ENCODE results near the gene TTF1.
"Not testable (repeated sequence)": the region's sequence is repeated elsewhere in the genome, so short reads cannot be mapped to it uniquely, and the experiment has no call there.

Gene TTF1

DNA sequence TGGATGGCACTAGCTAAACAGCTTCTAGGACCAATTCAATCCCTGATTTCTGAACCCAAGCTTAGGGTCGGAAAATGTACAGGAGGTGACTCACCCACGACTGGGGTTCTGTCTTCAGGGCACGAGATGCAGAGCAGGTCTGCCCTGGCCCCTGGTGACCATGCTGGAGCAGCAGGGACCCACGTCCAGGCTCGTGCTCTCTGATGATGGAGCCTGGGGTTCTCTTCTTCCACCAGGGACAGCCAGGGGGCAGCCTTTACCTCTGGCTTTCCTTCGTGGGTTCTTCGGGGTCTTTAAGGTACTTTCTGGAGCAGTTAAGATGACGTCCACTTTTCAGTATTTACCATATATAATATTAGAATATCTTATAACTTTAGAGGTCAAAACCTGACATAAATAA lies 5.4 kb upstream of the TTF1 start:
- ATAC-seq: peak in 1 of 2 donors; percentile 20

DNA sequence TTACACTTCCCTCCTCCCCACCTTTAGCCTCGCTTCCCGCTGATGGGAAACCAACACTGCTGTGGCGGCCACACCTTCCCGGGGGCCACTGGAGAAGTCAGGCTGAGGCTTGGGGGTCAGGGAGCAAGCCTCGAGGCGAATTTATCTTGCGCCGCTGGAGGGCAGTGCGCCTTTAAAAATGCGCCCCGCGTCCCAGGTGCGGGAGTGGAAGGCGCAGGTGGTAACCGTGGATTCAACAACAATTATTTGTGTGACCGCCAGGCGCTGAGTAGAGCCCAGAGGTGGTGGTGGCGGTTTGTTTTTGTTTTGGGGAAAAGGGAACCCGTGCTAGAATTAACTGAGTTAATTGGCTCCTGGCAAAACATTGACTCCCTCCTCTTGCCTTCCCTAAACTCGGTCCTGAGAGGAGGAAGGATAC lies 4.5 kb upstream of the TTF1 start:
- ATAC-seq: peak; percentile 30 to 42

DNA sequence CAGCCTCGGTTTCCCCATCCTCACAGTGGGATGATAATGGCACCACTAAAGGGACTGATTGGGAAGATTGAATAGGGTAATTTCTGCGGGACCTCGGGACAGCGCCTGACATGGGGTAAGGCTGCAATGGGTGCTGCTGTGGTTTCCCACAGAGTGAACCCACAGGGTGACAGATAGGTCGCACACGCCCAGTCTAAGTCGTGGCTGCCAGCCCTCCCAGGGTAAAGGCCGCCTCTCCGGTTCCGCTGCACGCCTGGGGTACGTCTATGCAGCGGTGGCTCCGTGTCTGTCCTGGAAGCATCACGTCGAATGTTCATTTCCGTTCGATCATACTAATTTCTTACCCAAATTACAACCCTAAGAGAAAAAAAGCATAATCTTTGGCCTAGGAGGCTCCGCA lies 4.0 kb upstream of the TTF1 start:
- ATAC-seq: peak in 1 of 2 donors; percentile 22

DNA sequence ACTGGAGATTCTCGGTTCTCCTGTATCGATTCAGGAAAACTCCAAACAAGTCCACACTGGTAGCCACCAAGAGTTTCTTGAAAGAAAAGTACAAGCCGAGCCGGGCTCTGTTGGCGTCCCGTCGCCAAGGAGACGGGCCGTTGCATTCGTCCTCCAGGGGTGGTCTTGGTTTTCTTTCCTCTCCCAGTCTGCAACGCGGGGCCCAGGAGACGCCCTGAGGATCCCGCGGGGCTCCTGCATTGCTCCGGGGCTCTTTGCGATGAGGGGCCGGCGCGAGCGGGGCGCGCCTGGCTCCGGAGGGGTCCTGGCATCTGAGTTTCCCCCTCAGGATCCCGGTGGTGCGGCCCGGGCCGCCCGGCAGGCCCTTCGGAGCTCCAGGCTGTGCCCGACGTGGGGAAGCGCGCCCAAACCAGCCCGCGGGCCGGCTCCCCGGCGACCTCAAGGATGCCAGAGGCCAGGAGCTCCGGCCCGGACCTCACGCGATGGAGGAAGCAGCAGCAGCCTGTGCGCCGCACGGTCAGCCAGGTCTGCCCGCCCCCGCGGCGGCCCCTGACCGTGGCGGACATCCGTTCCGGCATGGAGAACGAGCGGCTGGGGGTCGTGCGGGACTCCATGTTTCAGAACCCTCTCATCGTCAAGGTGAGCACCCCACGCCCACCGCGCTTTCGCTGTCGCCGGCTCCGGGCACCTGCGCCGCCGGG lies 3.3 kb upstream of the TTF1 start, which contains the start of gene CFAP77:
Gene CFAP77 (plus strand): TSS at position 384 of the 701 bp plus-strand sequence. CDS start 61 bp downstream, at position 445.
- ATAC-seq: no peak

DNA sequence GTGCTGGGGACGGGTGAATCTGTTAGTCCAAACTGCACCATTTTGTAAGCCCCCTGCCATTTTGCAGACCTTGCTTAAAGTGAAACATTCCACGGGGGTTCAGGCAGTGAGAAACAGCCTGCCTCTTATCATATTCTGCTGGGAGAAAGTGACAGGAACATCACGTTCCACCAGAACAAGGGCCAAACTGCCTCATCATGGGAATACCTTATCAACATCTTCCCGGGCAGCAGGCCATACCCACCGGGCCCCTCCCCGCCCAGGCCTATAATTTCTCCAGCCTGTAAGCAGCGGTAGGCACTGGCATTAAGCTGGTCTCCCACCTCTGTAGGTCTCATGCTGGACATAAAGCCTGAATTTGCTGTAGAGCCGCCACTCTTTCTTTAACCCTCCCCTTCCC lies 1.9 kb upstream of the TTF1 start:
- no peak for ATAC-seq

DNA sequence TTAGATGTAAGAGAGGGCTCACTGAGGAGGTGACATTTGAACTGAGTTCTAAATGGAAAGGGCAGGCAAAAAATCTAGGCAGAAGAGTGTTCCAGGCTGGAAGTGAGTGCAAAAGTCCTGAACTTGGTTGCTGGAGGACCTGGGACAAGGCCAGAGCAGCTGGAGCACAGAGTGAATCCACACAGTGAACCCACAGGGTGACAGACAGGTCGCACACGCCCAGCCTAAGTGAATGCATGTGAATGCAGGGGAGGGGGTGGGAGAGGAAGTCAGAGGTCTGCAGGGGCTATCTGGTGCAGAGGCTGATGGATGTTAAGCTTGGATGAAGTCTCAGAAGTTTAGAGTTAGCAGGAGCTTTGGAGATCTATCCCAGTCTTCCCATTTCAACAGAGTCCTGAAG lies 556 bp upstream of the TTF1 start:
- ATAC-seq: no peak

DNA sequence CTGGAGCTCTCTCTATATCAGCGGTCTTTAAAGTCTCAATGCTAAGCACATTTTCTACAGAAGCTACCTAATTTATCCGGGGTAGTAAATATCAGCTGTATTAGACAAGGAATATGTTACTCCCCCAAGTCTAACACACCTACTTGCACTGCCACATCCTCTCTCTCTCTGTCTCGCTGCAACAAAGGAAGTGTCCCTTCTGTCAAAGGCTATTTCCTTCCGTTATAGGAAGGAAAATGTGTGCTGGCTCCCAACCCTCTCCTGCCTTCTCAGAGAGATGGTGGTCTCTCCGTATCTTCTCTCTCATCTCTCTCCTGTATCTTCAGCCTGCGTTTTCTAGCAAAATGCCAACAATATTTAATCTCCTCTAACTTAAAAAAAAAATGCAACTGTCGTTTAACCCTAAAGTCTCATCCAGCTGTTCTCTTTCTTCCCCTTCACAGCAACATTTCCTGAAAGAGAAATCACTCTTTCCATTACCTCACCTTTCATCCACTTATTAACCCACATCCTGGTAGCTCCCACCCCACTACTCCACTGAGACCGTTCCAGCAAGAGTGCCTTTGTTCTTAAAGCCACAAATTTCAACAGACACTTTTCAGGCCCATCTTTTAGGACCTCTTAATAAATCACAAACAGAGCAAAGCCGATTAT lies 2.3 kb downstream of the TTF1 start:
- ATAC-seq: peak in 1 of 2 donors; percentile 27

DNA sequence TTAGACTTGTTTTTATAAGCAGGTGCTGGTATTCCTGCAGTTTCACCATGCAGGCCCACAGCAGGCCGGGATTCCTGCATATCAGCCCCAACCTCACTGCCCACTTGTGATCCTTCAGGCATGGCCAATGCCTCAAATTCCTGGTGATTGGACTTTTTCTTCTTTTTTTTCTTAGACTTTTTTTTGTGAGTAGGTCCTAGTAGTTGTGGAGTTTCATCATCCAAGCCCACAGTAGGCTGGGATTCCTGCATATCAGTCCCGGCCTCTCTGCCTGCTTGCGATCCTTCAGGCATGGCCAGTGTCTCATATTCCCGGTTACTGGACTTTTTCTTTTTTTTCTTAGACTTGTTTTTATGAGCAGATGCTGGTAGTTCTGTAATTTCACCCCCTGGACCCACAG lies 4.8 kb downstream of the TTF1 start:
- no peak for ATAC-seq

DNA sequence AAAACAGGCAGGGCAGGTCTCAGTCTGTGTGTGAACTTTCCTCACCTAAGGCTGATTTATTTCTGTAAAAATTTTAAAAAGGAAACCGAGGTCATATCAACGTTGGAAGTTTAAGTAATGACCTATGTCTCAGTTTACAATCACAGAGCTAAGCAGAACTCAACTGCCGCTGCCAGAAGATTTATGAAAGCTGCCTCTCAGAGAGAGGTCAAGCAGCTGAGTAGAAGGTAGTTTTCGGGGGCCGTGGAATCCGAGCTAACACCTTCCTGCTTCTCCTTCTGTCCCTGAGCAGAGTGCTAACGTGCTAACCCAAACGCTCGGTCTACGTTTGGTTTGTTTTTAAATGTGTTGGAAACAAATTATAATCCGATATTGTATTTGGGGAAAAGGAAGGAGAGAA lies 11.1 kb downstream of the TTF1 start:
- ATAC-seq: no peak

DNA sequence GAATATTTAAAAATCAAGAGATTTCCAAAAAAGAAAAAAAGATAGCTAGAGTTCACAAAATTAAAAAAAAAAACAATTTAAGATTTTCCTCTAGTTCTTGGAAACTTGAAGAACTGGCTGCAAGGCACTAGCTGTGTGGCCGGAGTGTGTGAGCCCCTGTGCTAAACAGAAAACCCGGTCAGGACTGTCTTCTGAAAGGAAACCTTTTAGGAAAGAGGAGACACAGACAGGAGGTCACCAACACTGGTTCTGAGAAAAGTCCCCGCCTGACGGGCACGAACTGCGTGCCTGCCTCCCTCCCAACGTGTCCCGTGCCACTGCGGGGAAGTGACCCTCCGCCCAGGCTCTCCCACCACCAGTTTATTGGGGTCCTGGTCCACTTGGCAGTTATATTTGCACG lies 15.2 kb downstream of the TTF1 start:
- ATAC-seq: no peak

DNA sequence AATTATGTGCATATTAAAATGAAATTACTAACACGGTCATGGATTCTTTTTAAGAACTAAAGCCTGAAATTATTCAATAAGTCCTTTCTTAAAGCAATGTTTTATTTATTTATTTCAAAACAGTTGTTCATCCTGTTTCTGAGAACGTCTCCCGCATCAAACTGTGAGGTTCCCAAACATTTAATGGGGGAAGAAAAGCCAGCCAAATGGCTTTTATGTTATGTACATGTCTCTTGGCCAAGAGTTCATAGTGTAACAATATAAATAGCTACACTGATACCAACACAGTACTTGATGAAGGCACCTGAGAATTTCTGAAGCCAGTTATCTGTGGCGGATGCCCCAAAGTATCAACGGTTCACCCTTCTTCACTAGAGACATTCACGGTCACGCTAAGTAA lies 15.7 kb downstream of the TTF1 start:
- ATAC-seq: no peak

DNA sequence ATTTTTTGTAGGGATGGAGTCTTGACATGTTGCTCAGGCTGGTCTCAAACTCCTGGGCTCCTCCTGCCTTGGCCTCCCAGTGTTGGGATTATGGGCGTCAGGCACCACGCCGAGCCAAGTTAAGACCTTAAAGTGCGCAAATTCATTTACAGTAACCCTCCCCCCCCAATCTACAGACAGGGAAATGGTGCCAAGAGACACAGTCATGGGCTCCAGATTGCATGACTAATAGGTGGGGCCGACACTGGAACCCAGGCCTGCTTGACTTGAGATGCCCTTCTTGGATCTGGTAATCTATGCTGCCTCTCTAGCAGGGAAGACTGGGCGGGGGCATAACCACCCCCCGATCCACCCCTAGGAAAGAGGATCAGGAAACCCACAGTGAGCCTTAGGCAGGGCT lies 19.5 kb downstream of the TTF1 start:
- no peak for ATAC-seq

DNA sequence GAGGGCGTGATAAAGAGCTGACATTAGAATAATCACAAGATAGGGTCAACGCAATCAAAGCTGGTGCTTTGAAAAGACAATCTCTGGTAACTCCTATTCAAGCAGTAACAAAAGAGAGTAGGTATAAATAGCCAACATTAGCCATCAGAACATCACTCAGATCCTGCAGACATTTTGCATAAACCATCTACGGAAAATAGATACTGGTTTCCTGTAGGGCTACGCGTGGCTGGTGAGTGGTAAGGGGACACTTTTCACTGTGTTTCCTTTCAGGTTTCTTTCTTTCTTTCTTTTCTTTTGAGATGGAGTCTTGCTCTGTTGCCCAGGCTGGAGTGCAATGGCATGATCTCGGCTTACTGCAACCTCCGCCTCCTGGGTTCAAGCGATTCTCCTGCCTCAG lies 22.3 kb downstream of the TTF1 start:
- peak; percentile 17 to 33 for ATAC-seq

DNA sequence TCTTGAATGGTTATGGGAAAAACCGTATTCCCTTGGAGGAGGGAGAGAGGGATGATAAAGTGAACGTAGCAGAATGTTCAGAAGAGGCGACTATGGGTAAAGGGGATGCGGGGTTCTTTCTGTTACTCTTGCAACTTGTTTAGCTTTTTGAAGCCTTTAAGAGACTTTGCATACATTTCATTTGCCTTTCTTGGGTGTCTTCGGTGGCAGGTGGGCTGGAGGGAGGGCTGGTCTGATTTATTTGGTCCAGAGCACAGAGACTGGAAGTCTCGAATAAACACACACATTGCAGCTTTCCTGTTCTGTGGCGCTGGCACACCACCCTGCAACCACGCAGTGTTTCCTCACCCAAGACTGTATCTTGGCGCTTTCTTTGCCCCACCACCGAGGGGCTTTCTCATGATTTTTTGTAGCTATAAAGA lies 23.2 kb downstream of the TTF1 start:
- peak in 1 of 2 donors; percentile 13 for ATAC-seq

DNA sequence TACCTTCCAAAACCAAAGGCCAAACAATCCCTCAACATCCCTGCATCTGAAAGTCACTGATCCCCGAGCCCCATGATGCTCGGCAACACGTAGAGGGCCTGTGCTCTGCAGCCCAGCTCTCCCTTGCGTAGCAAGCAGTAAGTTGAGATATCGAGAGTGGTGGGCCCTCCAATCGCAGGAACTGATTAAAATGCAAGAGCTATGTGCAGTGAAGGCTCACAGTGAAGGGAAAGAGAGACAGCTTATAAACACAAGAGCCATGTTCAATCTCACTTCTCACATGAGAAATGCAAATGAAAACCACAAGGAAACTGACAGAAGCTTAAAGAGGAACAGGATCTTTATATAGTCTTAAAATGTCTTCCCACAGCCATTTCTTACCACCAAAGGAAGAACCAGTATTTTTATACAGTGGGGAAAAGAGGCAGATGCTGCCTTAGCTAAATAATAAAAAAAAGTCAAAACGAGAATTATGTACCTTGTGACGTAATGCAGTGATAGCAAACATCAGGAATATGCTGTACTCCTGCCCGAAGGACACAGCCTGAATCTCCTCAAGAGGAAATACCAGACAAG lies 24.6 kb downstream of the TTF1 start:
- ATAC-seq: no peak

DNA sequence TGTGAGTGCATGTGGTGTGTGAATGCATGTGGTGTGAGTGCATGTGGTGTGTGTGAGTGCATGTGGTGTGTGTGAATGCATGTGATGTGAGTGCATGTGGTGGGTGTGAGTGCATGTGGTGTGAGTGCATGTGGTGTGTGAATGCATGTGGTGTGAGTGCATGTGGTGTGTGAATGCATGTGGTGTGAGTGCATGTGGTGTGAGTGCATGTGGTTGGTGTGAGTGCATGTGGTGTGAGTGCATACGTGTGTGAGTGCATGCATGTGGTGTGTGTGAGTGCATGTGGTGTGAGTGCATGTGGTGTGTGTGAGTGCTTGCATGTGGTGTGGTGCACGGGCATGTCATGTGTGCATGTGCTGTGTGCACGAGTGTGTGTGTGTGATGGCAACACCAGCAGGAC lies 28.2 kb downstream of the TTF1 start:
- ATAC-seq: not testable (repeated sequence)

DNA sequence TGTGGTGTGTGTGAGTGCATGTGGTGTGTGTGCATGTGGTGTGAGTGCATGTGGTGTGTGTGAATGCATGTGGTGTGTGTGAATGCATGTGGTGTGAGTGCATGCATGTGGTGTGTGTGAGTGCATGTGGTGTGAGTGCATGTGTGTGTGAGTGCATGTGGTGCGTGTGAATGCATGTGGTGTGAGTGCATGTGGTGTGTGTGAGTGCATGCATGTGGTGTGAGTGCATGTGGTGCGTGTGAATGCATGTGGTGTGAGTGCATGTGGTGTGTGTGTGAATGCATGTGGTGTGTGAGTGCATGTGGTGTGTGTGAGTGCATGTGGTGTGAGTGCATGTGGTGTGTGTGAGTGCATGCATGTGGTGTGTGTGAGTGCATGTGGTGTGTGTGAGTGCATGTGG lies 28.9 kb downstream of the TTF1 start:
- not testable (repeated sequence) for ATAC-seq

DNA sequence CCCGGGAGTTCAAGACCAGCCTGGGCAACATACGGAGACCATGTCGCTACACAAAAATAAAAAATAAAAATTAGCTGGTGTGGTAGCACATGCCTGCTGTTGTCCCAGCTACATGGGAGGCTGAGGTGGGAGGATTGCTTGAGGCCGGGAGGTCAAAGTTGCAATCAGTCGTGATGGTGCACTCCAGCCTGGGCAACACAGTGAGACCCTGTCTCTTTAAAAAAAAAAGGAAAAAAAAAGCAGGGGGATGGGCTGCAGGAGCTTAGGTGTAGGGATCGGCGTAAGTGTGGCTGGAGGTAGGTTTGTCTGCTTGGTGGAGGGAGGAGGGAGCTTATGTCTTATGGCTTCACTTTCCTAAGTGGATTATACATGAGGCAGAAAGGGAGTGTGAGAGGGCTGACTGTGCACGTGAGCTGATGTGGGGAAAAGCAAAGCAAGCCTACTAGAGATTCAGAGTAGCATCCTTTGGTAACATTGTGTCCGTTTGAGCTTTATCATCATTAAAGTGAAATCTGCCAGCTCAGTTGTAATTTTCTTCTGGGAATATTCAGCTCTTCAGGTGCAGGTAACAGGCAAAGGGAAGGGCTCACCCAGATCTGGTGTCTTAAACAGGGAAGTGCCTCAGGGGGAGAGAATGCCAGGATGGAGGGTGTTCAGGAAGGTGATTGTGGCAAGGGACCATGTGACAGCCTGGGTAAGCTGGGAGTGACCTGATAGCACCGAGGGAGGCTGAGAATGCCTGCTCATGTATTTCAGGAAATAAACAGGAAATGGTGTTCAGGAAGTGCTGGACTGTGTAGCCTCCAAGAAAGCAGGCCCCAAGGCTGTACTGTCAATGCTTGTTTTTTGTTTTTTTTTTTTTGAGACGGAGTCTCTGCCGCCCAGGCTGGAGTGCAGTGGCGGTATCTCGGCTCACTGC lies 34.2 kb downstream of the TTF1 start:
- ATAC-seq: no peak

DNA sequence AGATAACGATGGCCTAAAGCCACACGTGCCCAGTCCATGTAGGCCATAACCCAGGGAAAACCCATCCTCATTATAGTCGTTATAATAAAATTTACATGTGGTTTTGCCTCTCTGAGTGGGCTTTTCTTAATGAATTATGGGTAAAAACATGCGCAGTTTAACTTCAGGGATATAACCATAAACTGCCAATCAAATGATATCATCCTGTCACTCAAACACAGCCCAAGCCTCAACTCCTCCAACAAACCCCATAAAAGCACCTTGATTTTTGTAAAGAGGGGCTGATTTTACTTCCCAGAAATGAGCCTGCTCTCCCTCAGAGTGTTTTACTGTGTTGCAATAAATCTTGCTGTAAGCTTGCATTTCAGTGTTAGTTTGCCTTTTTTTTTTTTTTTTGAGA lies 36.0 kb downstream of the TTF1 start:
- no peak for ATAC-seq

DNA sequence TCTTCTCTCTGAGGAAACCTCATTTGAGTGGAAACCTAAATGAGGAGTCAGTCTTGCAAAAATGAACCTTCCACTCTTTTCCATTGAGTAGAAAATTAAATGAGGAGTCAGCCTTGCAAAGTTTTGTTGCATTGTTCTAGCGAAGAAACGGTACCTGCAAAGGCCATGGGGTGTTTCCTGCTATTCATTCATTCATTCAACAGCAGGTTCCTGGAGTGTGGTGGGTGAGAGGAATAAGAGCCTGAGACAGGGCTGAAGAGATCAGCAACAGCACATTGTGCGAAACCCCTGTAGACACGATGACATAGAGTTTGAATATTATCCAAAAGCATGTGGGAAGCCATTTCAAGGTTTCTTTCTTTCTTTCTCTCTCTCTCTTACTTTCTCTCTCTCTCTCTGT lies 37.2 kb downstream of the TTF1 start:
- no peak for ATAC-seq

DNA sequence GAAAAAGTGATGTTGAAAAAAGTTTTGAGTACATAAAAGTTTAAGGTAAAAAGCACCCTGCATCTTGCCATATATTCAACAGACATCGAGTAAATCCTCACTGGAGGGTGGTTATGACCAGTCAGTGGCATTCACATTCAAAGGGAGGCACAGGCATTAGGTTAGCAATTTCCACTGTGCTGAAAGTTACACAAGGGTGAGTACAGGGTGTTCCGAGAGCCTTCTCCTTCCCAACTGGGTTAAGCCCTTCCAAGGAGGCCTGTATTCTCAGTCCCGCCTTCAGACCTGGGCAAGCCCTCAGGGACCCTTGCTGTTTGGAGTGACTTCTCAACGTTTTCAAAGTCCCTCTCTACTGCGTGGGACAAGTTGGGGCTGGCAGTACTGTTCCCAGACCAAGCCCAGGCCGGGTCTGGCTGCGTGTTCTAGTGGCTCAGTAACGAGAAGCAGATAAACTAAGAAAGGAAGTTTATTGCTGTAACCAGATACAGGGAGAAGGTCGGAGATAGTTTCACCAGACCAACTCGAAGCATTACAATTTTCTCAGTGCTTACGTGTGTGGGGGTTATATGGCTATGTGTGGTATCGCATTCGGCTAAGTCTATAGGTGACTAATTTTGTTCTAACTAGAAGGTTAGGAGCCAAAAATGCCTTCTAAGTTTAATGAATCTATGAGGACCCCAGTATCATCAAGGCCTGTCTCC lies 38.9 kb downstream of the TTF1 start:
- ATAC-seq: no peak

DNA sequence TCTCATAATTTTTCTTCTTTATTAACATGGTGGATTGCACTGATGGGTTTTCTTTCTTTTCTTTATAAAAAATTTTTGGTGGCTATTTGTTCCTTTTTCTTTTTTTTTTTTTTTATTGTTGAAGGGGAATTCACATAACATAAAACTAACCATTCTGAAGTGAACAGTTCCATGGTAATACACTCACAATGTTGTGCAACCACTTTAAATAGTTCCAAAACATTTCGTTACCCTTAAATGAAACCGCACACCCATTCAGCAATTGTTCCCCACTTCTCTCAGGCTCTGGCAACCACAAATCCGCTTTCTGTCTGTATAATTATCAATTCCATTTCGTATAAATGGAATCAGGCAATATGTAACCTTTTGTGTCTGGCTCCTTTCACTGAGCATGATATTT lies 40.2 kb downstream of the TTF1 start:
- ATAC-seq: no peak

All from activated CD4-positive, CD25-positive, alpha-beta regulatory T cell treated with anti-CD3 and anti-CD28 coated beads, Interleukin-2, amount 50 U/mL, for 24 hours (primary cell).